ENCODE data around the gene UBE2I. TPM values are rescaled to one million over a fixed set of nuclear protein-coding genes. Genes with fewer than 3 reads are reported as not detected.
"Not testable (repeated sequence)": the region's sequence is repeated elsewhere in the genome, so short reads cannot be mapped to it uniquely, and the experiment has no call there.

The UBE2I gene
- total RNA-seq, 1 experiment from 2014 or later, result 80.2 TPM

- Histone ChIP-seq H3K4me3 (ENCODE audit: insufficient read depth, low read depth, low read length) (no peak overlapping the region), H3K27me3 (ENCODE audit: control insufficient read depth, insufficient read depth, low read length) (0 out of 2 replicates have a peak, but pooled peaks cover 1% of the 10 kb centered on the region), H3K36me3 (replicated peaks; ENCODE audit: control insufficient read depth, insufficient read depth, low read length) (no peaks in the 10 kb centered on the region)
- peak; percentile 79 for DNase-seq
Measured at GRCh38 chr16:1283296-1283695, 26.1 kb upstream of the UBE2I start.

DNA sequence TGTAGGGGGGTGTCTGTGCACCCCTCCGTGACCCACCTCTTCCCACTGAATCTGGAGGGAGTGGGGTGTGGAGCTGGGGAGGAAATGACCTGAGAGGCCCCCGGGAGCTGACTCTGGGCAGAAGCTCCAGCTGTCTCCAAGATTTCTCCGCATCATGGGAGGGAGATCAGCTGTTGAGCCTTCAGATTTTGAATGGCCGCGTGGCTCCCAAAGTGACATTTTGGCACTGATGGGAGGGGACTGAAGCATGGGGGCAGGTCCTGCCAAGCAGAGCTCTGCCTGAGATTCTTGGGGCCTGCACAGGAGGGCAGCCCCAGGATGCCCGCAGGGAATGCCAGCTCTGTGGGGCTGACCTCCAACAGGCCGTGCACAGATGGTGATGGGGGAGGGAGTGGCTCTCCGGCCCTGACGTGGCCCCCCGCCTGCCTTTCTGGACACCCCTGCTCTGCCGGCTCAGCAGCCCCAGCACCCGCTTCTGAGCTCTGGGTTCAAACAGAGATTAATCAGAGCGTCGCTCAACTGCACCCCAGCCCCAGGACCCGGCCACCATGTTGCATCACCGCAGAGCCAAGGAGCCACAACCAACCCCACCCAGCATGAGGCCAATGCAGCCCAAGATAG, 25.3 kb upstream of the UBE2I start:
- peak; percentile 56 for DNase-seq
- Histone ChIP-seq H3K36me3 (replicated peaks; ENCODE audit: control insufficient read depth, insufficient read depth, low read length) (no peaks in the 10 kb centered on the region), H3K4me3 (ENCODE audit: insufficient read depth, low read depth, low read length) (no peak overlapping the region), H3K27me3 (ENCODE audit: control insufficient read depth, insufficient read depth, low read length) (peaks cover 1% of the 10 kb centered on the region; the same call in 1 of the 2 replicates)

GRCh38 chr16:1285669-1286512, 23.5 kb upstream of the UBE2I start:
- no peak overlapping the region for H3K4me3 ChIP-seq (ENCODE audit: insufficient read depth, low read depth, low read length)
- H3K27me3 ChIP-seq (ENCODE audit: control insufficient read depth, insufficient read depth, low read length), result peaks cover 14% of the 10 kb centered on the region
- no peaks in the 10 kb centered on the region for H3K36me3 ChIP-seq (replicated peaks; ENCODE audit: control insufficient read depth, insufficient read depth, low read length)
- DNase-seq, result peak; percentile 84

DNA sequence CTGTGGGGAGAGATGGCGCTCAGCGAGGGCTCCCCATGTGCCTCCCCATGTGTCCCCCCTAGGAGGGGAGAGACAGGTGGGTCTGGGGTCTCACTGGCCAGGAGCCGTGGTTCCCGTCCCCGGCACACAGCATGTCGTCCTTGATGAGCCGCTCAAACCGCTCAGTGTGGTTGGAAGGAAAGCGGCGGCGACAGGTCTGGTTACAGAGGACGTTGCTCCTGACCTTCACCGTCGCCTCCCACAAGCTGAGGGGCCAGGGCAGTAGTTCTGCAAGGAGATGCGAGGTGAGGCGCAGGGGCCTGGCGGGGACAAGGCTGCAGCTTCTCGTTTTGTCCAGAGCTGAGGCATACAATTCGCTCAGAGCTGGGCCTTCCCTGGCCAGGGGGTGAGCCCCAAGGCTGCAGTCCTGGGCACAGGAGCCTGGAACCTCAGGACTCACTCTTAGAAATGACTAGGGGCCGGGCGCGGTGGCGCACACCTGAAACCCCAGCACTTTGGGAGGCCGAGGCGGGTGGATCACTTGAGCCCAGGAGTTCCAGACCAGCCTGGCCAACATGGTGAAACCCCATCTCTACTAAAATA, 22.8 kb upstream of the UBE2I start:
- no peak for DNase-seq
- no peaks in the 10 kb centered on the region for H3K36me3 ChIP-seq (replicated peaks; ENCODE audit: control insufficient read depth, insufficient read depth, low read length)
- peaks cover 16% of the 10 kb centered on the region for H3K27me3 ChIP-seq (ENCODE audit: control insufficient read depth, insufficient read depth, low read length)
- H3K4me3 ChIP-seq (ENCODE audit: insufficient read depth, low read depth, low read length), result no peak overlapping the region

- DNase-seq, result peak; percentile 61
- H3K36me3 ChIP-seq (replicated peaks; ENCODE audit: control insufficient read depth, insufficient read depth, low read length), result no peaks in the 10 kb centered on the region
- no peak overlapping the region for H3K4me3 ChIP-seq (ENCODE audit: insufficient read depth, low read depth, low read length)
- H3K27me3 ChIP-seq (ENCODE audit: control insufficient read depth, insufficient read depth, low read length), result peaks cover 16% of the 10 kb centered on the region
Measured at GRCh38 chr16:1287982-1288670, 21.3 kb upstream of the UBE2I start.

DNA sequence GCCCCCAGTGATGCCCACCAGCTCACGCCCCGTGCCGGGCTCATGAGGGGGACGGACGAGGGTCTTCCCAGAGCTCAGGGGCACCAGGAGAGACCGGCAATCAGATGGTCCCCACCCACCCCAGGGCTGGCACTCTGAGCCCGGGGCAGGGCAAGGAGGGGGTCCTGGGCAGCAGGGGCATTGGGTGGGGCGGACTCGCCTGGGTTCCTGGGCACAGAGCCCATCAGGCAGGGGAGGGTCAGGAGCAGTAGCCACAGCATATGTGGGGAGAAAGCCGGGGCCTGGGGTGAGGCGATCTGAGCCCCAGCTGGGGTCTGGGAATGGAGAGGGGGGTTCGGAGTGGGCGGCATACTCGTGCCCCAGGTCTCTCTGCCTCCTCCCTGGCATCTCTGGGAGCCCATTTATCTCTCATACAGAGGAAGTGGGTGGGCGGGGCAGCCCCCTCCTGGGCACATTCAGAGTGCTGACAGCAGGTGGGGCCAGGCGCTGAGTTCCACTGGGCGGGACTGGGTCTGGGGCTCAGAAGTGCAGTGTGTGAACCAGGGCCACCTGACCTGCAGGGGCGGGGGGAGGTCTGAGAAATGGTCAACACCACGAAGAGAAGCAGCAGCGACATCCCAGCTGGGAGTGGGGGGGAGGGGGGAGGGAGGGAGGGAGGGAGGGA, 20.5 kb upstream of the UBE2I start:
- H3K36me3 ChIP-seq (replicated peaks; ENCODE audit: control insufficient read depth, insufficient read depth, low read length), result no peaks in the 10 kb centered on the region
- H3K27me3 ChIP-seq (ENCODE audit: control insufficient read depth, insufficient read depth, low read length), result peaks cover 16% of the 10 kb centered on the region
- DNase-seq, result peak; percentile 90
- peak overlapping the region; percentile 33; the same call in 1 of the 2 replicates for H3K4me3 ChIP-seq (ENCODE audit: insufficient read depth, low read depth, low read length)

GRCh38 chr16:1289477-1289866, 20.0 kb upstream of the UBE2I start:
- H3K27me3 ChIP-seq (ENCODE audit: control insufficient read depth, insufficient read depth, low read length), result peaks cover 16% of the 10 kb centered on the region
- no peaks in the 10 kb centered on the region for H3K36me3 ChIP-seq (replicated peaks; ENCODE audit: control insufficient read depth, insufficient read depth, low read length)
- peak; percentile 76 for DNase-seq
- peak overlapping the region; percentile 33; the same call in 1 of the 2 replicates for H3K4me3 ChIP-seq (ENCODE audit: insufficient read depth, low read depth, low read length)

DNA sequence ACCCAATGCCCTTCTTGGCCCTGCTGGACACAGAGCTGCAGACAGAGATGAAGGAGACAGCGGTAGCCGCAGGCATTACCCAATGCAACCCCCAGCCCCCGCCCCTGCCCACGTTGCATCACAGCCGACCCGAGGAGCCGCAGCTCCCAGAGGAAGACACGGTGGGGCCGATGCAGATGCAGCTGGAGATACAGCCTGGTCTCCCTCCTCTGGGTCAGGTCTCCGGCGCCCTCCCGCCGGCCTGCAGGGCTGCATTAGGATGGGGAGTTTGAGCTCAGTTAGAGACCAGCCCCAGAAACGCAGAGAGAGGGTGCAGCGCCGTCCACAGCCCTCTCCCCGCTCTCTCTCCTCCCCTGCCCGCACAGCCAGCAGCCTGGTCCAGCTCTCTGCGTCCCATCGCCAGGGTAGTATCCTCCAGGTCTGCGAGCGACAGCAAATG, 19.4 kb upstream of the UBE2I start:
- peak; percentile 84 for DNase-seq
- Histone ChIP-seq H3K4me3 (ENCODE audit: insufficient read depth, low read depth, low read length) (peak overlapping the region; percentile 33; the same call in 1 of the 2 replicates), H3K36me3 (replicated peaks; ENCODE audit: control insufficient read depth, insufficient read depth, low read length) (no peaks in the 10 kb centered on the region), H3K27me3 (ENCODE audit: control insufficient read depth, insufficient read depth, low read length) (peaks cover 16% of the 10 kb centered on the region)

GRCh38 chr16:1290860-1291575, 18.4 kb upstream of the UBE2I start:
- H3K27me3 ChIP-seq (ENCODE audit: control insufficient read depth, insufficient read depth, low read length), result peaks cover 16% of the 10 kb centered on the region
- H3K36me3 ChIP-seq (replicated peaks; ENCODE audit: control insufficient read depth, insufficient read depth, low read length), result no peaks in the 10 kb centered on the region
- no peak overlapping the region for H3K4me3 ChIP-seq (ENCODE audit: insufficient read depth, low read depth, low read length)
- peak; percentile 41 for DNase-seq

DNA sequence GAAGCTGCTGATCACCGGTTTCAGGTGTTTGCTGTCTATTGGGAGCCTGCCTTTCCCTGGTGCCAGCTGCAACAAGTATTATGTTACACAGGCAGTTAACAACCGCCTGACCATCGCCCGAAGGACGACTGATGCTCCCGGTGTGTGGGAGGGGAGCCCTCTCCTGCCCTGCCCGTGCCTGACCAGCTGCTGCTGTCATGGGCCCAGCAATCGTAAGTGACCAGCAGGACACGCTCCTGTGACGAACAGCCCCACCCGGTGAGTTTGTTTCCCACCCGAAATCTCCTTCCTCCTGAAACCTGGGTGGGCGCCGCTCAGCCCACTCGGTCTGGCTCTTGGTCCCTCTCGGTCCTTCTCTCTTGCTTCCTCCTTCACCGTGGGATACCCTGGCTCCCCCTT, 17.9 kb upstream of the UBE2I start:
- peaks cover 16% of the 10 kb centered on the region for H3K27me3 ChIP-seq (ENCODE audit: control insufficient read depth, insufficient read depth, low read length)
- peak; percentile 38 for DNase-seq
- H3K4me3 ChIP-seq (ENCODE audit: insufficient read depth, low read depth, low read length), result no peak overlapping the region
- H3K36me3 ChIP-seq (replicated peaks; ENCODE audit: control insufficient read depth, insufficient read depth, low read length), result no peaks in the 10 kb centered on the region

DNA sequence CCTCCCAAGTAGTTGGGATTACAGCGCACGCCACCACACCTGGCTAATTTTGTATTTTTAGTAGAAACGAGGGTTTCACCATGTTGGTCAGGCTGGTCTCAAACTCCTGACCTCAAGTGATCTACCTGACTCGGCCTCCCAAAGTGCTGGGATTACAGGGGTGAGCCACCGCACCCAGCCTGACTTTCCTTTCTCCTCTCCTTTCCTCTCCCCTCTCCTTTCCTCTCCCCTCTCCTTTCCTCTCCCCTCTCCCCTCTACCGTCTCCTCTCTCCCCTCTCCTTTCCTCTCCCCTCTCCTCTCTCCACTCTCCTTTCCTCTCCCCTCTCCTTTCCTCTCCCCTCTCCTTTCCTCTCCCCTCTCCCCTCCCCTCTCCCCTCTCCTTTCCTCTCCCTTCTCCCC, 17.2 kb upstream of the UBE2I start:
- H3K27me3 ChIP-seq (ENCODE audit: control insufficient read depth, insufficient read depth, low read length), result peaks cover 16% of the 10 kb centered on the region
- not testable (repeated sequence) for H3K4me3 ChIP-seq (ENCODE audit: insufficient read depth, low read depth, low read length); DNase-seq; H3K36me3 ChIP-seq (replicated peaks; ENCODE audit: control insufficient read depth, insufficient read depth, low read length)

DNA sequence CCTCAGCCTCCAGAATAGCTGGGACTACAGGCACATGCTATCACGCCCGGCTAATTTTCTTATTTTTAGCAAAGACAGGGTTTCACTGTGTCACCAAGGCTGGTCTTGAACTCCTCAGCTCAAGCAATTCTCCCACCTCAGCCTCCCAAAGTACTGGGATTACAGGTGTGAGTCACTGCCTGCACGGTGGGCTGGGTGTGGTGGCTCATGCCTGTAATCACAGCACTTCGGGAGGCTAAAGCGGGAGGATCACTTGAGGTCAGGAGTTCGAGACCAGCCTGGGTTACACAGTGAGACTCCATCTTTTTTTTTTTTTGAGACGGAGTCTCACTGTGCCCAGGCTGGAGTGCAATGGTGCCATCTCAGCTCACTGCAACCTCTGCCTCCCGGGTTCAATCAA, 16.6 kb upstream of the UBE2I start:
- H3K36me3 ChIP-seq (replicated peaks; ENCODE audit: control insufficient read depth, insufficient read depth, low read length); DNase-seq; H3K4me3 ChIP-seq (ENCODE audit: insufficient read depth, low read depth, low read length): not testable (repeated sequence)
- H3K27me3 ChIP-seq (ENCODE audit: control insufficient read depth, insufficient read depth, low read length), result peaks cover 15% of the 10 kb centered on the region

GRCh38 chr16:1293921-1294656, 15.3 kb upstream of the UBE2I start:
- no peak for DNase-seq
- Histone ChIP-seq H3K27me3 (ENCODE audit: control insufficient read depth, insufficient read depth, low read length) (peaks cover 14% of the 10 kb centered on the region), H3K4me3 (ENCODE audit: insufficient read depth, low read depth, low read length) (no peak overlapping the region), H3K36me3 (replicated peaks; ENCODE audit: control insufficient read depth, insufficient read depth, low read length) (no peaks in the 10 kb centered on the region)

Data from H7 (cell line).